CD4-positive, alpha-beta T cell (primary cell): ENCODE data around the gene NRAP. TPM values are rescaled to one million over a fixed set of nuclear protein-coding genes. Genes with fewer than 3 reads are reported as not detected.

ENCODE experiments used
- ATAC-seq: fragments of 200-7000 bp; cut with Tn5 transposase; one replicate; pipeline ENCODE4 v1.10.0; 2022; ENCODE audit warnings: mild to moderate bottlenecking; ENCODE audit not compliant: poor library complexity
- CTCF ChIA-PET: fragments of 350-600 bp; sonication (Branson Sonifier 250); formaldehyde crosslinking; loops from one replicate; lab custom pipeline; 2021; ENCODE audit warnings: antibody characterized with exemption, inconsistent platforms; lab: Charles Lee
- POLR2A ChIA-PET: fragments of 350-600 bp; sonication (Branson Sonifier 250); formaldehyde crosslinking; loops from one replicate; lab custom pipeline; 2021; ENCODE audit warnings: antibody characterized with exemption, inconsistent platforms; lab: Charles Lee
- DNase-seq, 14 experiments: peaks; one replicate each; pipeline ENCODE4 v3.0.0-alpha.2; 2013 to 2020; ENCODE audit warnings: mixed read lengths in 2 of 14
- H3K27ac ChIP-seq, 2 donors: one replicate each; pipeline versions ENCODE4 v1.5.1 to v1.7.0; 2013; ENCODE audit warnings: low read length in 2 of 2, low read depth in 1 of 2, mild to moderate bottlenecking in 1 of 2
- H3K27me3 ChIP-seq, 2 experiments: 1 replicate in 1 of 2; 2 replicates in 1 of 2; pipeline versions ENCODE4 v1.6.1 to v1.7.0; 2013; ENCODE audit warnings: low read length in 2 of 2, control low read depth in 1 of 2, mild to moderate bottlenecking in 1 of 2, moderate library complexity in 1 of 2; ENCODE audit not compliant: insufficient read depth in 2 of 2, control insufficient read depth in 1 of 2
- H3K36me3 ChIP-seq: one replicate; pipeline ENCODE4 v1.6.1; 2013; ENCODE audit warnings: low read length, control low read depth; ENCODE audit not compliant: insufficient read depth
- H3K4me1 ChIP-seq: one replicate; pipeline ENCODE4 v1.6.1; 2013; ENCODE audit warnings: low read length, control low read depth; ENCODE audit not compliant: insufficient read depth
- H3K4me3 ChIP-seq: one replicate; pipeline ENCODE4 v1.5.1; 2013; ENCODE audit warnings: mild to moderate bottlenecking, low read length, moderate library complexity
- H3K9me3 ChIP-seq, 2 experiments: 1 replicate in 1 of 2; 2 replicates in 1 of 2; pipeline versions ENCODE4 v1.6.1 to v1.7.0; 2013; ENCODE audit warnings: low read length in 2 of 2, mild to moderate bottlenecking in 2 of 2, control low read depth in 1 of 2, moderate library complexity in 1 of 2; ENCODE audit not compliant: control insufficient read depth in 1 of 2, insufficient read depth in 1 of 2
- H3K27ac Mint-ChIP-seq: one replicate; pipeline ENCODE4 v1.8.0; 2020; ENCODE audit warnings: mixed read lengths
- H3K27me3 Mint-ChIP-seq: one replicate; pipeline ENCODE4 v1.8.0; 2021; ENCODE audit warnings: mixed read lengths
- H3K36me3 Mint-ChIP-seq: one replicate; pipeline ENCODE4 v1.8.0; 2021; ENCODE audit warnings: low read depth, mixed read lengths
- H3K4me1 Mint-ChIP-seq: one replicate; pipeline ENCODE4 v1.8.0; 2021; ENCODE audit warnings: low read depth, mixed read lengths
- H3K4me3 Mint-ChIP-seq: one replicate; pipeline ENCODE4 v1.8.0; 2020; ENCODE audit warnings: mild to moderate bottlenecking, mixed read lengths
- H3K9me3 Mint-ChIP-seq: one replicate; pipeline ENCODE4 v1.8.0; 2020; ENCODE audit warnings: mixed read lengths
- intact Hi-C, 2 experiments: fragments of 100-400 bp; cut with DNase I in 1 of 2; cut with micrococcal nuclease in 1 of 2; formaldehyde crosslinking; loops; one replicate each; pipeline versions ENCODE4 v1.15.1 to v1.9.0; 2023 to 2025; cut with DNase I, micrococcal nuclease
- total RNA-seq, 174 experiments: library from RNA in 2 of 174; stranded (reverse) in 2 of 174; gene quantifications; one replicate each; pipeline ENCODE4 v1.2.3 and lab custom pipeline; 2021 to 2026
- TF ChIP-seq, protein P1 (sequence below): fragments of 200-600 bp; IDR thresholded peaks from one replicate; pipeline ENCODE4 v1.8.0; 2022; ENCODE audit warnings: antibody characterized with exemption, mild to moderate bottlenecking

NRAP gene
- total RNA-seq, 2 experiments from 2014 or later, result not detected

DNA sequence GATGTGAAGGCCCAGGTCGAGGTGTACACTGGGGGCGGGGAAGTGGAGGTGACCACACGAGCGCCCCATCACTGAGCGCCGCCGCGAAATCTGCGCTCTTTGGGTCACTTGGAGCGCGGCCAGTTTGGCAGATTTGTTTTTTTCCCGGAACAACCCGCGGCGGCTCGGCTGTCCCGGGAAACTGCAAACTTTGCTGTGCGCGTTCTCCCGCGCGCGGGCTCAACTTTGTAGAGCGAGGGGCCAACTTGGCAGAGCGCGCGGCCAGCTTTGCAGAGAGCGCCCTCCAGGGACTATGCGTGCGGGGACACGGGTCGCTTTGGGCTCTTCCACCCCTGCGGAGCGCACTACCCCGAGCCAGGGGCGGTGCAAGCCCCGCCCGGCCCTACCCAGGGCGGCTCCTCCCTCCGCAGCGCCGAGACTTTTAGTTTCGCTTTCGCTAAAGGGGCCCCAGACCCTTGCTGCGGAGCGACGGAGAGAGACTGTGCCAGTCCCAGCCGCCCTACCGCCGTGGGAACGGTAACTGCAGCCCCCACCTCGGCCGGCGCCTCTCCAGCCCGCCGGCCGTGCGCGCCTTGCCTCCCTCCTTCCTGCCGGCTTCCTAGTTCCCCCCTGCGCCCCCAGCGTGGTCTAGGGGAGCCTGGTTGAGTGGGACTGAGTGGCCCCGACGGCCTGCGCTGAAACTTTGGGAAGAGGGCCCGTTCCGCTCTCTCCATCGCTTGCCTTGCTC, 15.8 kb upstream of the NRAP start, which contains the start of gene CASP7:
TSS of gene CASP7 (plus strand) at position 450 of the 727 bp plus-strand sequence. CDS start 17,582 bp downstream, outside the sequence.
- Histone ChIP-seq H3K4me1 (peaks cover 25% of the 10 kb centered on the region), H3K9me3 (peaks cover 0 to 3% of the 10 kb centered on the region in 2 experiments), H3K27ac (peak within 1 kb of the TSS; percentile 59 to 75), H3K27me3 (no peaks in the 10 kb centered on the region), H3K4me3 (peak within 1 kb of the TSS; percentile 77), H3K36me3 (no peaks in the 10 kb centered on the region)
- DNase-seq (peak; percentile 57 to 91 (median 70)), ATAC-seq (peak; percentile 85)
- H3K4me1 Mint-ChIP-seq, result peaks cover 32% of the 10 kb centered on the region
- H3K36me3 Mint-ChIP-seq, result peaks cover 34% of the 10 kb centered on the region
- TF ChIP-seq, protein P1, sequence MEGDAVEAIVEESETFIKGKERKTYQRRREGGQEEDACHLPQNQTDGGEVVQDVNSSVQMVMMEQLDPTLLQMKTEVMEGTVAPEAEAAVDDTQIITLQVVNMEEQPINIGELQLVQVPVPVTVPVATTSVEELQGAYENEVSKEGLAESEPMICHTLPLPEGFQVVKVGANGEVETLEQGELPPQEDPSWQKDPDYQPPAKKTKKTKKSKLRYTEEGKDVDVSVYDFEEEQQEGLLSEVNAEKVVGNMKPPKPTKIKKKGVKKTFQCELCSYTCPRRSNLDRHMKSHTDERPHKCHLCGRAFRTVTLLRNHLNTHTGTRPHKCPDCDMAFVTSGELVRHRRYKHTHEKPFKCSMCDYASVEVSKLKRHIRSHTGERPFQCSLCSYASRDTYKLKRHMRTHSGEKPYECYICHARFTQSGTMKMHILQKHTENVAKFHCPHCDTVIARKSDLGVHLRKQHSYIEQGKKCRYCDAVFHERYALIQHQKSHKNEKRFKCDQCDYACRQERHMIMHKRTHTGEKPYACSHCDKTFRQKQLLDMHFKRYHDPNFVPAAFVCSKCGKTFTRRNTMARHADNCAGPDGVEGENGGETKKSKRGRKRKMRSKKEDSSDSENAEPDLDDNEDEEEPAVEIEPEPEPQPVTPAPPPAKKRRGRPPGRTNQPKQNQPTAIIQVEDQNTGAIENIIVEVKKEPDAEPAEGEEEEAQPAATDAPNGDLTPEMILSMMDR, result peak; percentile 8
- ChIA-PET POLR2A (interaction anchor here (0.7 to 1.1 kb wide), 2 partner anchors 11 to 495 kb away, joined by 3 read pairs; partner anchors contain the start of gene CCDC186), CTCF (interaction anchor here (0.7 to 1.9 kb wide), 4 partner anchors 13 to 495 kb away, joined by 3 to 5 read pairs (median 3); partner anchors contain the start of gene CCDC186)
- H3K27ac Mint-ChIP-seq, result peak within 1 kb of the TSS; percentile 88
- no peaks in the 10 kb centered on the region for H3K9me3 Mint-ChIP-seq
- no peaks in the 10 kb centered on the region for H3K27me3 Mint-ChIP-seq
- intact Hi-C loops, result loop anchor here in 1 of 2 experiments (10.0 kb wide), 2 partner anchors 175 to 285 kb away; partner anchors contain the start of genes DCLRE1A and NHLRC2
- peak within 1 kb of the TSS; percentile 98 for H3K4me3 Mint-ChIP-seq

DNA sequence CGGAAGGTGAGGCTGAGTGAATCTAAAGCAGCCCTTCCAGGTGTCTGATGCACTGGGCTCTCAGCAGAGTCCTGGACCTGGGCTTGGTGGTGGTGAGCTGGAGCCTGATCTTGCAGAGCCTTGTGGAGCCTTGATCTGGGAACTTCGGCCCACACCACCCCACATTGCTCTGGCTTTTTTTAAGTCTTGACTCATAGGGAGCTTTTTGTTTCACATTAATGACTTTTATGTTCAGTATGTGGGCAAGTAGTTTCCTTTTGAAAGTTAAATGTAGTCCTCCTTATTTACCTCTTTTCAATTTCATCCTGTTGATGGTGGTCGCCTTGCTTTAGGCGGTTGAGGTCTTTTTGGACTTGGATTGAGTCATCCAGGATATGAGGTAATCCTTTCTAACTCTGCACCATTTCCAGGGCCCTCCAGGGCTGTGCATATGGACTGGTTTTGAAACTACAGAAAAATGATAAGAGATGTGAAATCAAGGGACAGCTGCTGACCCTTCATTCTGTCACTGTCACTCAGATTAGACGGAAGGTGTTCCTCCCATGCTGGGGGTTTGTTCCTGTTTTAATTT, 2.9 kb upstream of the NRAP start:
- H3K4me3 ChIP-seq, result no peak overlapping the region
- H3K36me3 Mint-ChIP-seq, result no peaks in the 10 kb centered on the region
- H3K4me3 Mint-ChIP-seq, result no peak overlapping the region
- H3K27me3 Mint-ChIP-seq, result peaks cover 19% of the 10 kb centered on the region
- peaks cover 5 to 9% of the 10 kb centered on the region in 2 experiments for H3K27me3 ChIP-seq
- H3K4me1 ChIP-seq, result no peaks in the 10 kb centered on the region
- no peak overlapping the region for H3K27ac ChIP-seq
- POLR2A ChIA-PET, result interaction anchor here (0.6 kb wide), 1 partner anchor 9 kb away, joined by 3 read pairs; no protein-coding TSS in a partner anchor
- H3K36me3 ChIP-seq, result no peaks in the 10 kb centered on the region
- intact Hi-C loops, result no loop called here
- CTCF ChIA-PET, result no interaction called here
- no peaks in the 10 kb centered on the region for H3K4me1 Mint-ChIP-seq
- H3K27ac Mint-ChIP-seq, result no peak overlapping the region
- DNase-seq (no peak), ATAC-seq (no peak)
- H3K9me3 Mint-ChIP-seq, result peaks cover 4% of the 10 kb centered on the region
- H3K9me3 ChIP-seq, result peaks cover 9 to 11% of the 10 kb centered on the region in 2 experiments
- TF ChIP-seq, protein P1, result no peak

DNA sequence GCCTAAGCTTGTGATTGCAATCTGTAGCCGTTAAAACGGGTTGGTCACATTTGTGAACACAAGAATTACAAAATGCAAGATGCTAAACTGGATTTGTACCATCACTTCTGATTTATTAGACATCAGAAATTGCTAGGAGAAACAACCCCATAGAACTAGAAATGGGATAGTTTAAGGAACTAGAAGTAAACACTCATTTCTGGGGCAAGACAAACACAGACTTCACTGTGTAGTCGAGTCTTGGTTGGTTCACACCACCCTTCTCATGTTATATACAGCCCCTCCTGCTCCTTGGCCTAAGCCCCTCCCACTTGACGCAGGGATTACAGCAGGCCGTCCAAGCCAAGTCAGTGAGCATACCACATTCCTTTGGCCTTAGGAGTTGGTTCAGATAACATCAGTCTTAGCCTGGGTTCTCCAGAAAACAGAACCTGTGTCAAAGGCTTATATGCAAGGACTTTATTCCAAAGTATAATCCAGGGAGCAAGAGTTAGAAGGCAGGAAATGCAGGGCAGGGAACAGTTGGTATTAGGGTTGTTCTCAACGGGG, 2.0 kb upstream of the NRAP start:
- peaks cover 21% of the 10 kb centered on the region for H3K27me3 Mint-ChIP-seq
- H3K9me3 ChIP-seq, result peaks cover 4 to 7% of the 10 kb centered on the region in 2 experiments
- DNase-seq (no peak), ATAC-seq (no peak)
- CTCF ChIA-PET, result no interaction called here
- H3K4me3 Mint-ChIP-seq, result no peak overlapping the region
- H3K36me3 Mint-ChIP-seq, result no peaks in the 10 kb centered on the region
- intact Hi-C loops, result no loop called here
- no peaks in the 10 kb centered on the region for H3K4me1 ChIP-seq
- H3K27me3 ChIP-seq, result peaks cover under 1 to 2% of the 10 kb centered on the region in 2 experiments
- H3K27ac Mint-ChIP-seq, result no peak overlapping the region
- POLR2A ChIA-PET, result interaction anchor here (0.6 kb wide), 1 partner anchor 8 kb away, joined by 3 read pairs; no protein-coding TSS in a partner anchor
- H3K36me3 ChIP-seq, result no peaks in the 10 kb centered on the region
- H3K4me3 ChIP-seq, result no peak overlapping the region
- TF ChIP-seq, protein P1, result no peak
- H3K9me3 Mint-ChIP-seq, result peaks cover 4% of the 10 kb centered on the region
- H3K4me1 Mint-ChIP-seq, result no peaks in the 10 kb centered on the region
- no peak overlapping the region for H3K27ac ChIP-seq
